IMR-90 (cell line): ENCODE data around the gene TMPRSS9. TPM values are rescaled to one million over a fixed set of nuclear protein-coding genes. Genes with fewer than 3 reads are reported as not detected.
A peak's percentile ranks its signal among the peaks of the same experiment; 100 is the strongest.

Source experiments
- ATAC-seq: fragments of 200-7000 bp; cut with Tn5 transposase; 2 replicates; pipeline ENCODE4 v1.9.1; 2020; ENCODE audit warnings: low read depth, mild to moderate bottlenecking, moderate library complexity
- BruUV-seq: library from RNA; stranded (reverse); fragments of 400-500 nt; replicated peaks from 2 replicates; lab custom pipeline; 2021; lab: Mats Ljungman, UMichigan
- CTCF ChIA-PET: fragments of 300-600 bp; formaldehyde crosslinking; extraction: SDS; loops from one replicate; lab custom pipeline; 2021; ENCODE audit warnings: antibody characterized with exemption; lab: Yijun Ruan, JAX
- POLR2A ChIA-PET: fragments of 300-600 bp; sonication (Branson Sonifier 250); formaldehyde crosslinking; loops from one replicate; lab custom pipeline; 2022; ENCODE audit warnings: antibody characterized with exemption; ENCODE audit not compliant: unreplicated experiment; lab: Charles Lee
- DNase-seq: peaks from one replicate; pipeline ENCODE4 v3.0.0; 2013
- H2AFZ ChIP-seq: replicated peaks from 2 replicates; pipeline ENCODE3; 2013; ENCODE audit warnings: low read length, mild to moderate bottlenecking; ENCODE audit not compliant: poor library complexity
- H2AK5ac ChIP-seq: 2 replicates; pipeline ENCODE4 v1.6.1; 2013; ENCODE audit warnings: low read depth, low read length, inconsistent platforms
- H2AK9ac ChIP-seq: replicated peaks from 2 replicates; pipeline ENCODE3; 2013; ENCODE audit warnings: mild to moderate bottlenecking, low read depth, low read length, moderate library complexity; ENCODE audit not compliant: poor library complexity
- H2BK120ac ChIP-seq: 2 replicates; pipeline ENCODE4 v1.6.1; 2013; ENCODE audit warnings: low read depth, low read length, inconsistent platforms
- H2BK15ac ChIP-seq: 3 replicates; pipeline ENCODE4 v1.6.1; 2013; ENCODE audit warnings: low read depth, low read length, inconsistent platforms
- H2BK20ac ChIP-seq: 2 replicates; pipeline ENCODE4 v1.6.1; 2013; ENCODE audit warnings: low read depth, mild to moderate bottlenecking, inconsistent platforms, low read length, moderate library complexity
- H2BK5ac ChIP-seq: 2 replicates; pipeline ENCODE4 v1.6.1; 2013; ENCODE audit warnings: mild to moderate bottlenecking, low read depth, low read length, inconsistent platforms; ENCODE audit not compliant: poor library complexity, severe bottlenecking
- H3K14ac ChIP-seq: replicated peaks from 2 replicates; pipeline ENCODE4 v1.6.1; 2013; ENCODE audit warnings: low read depth, low read length, inconsistent platforms
- H3K18ac ChIP-seq: 2 replicates; pipeline ENCODE4 v1.6.1; 2013; ENCODE audit warnings: low read depth, low read length, control low read depth
- H3K23ac ChIP-seq: 2 replicates; pipeline ENCODE4 v1.6.1; 2013; ENCODE audit warnings: low read depth, low read length, inconsistent platforms
- H3K27ac ChIP-seq: 2 replicates; pipeline ENCODE4 v1.5.1; 2013; ENCODE audit warnings: mild to moderate bottlenecking, control low read depth, low read length; ENCODE audit not compliant: insufficient read depth
- H3K27me3 ChIP-seq: 2 replicates; pipeline ENCODE4 v1.6.1; 2013; ENCODE audit warnings: low read length; ENCODE audit not compliant: control insufficient read depth, insufficient read depth
- H3K36me3 ChIP-seq: 2 replicates; pipeline ENCODE4 v1.6.1; 2013; ENCODE audit warnings: low read length, mixed read lengths; ENCODE audit not compliant: control insufficient read depth, insufficient read depth
- H3K4ac ChIP-seq: 2 replicates; pipeline ENCODE4 v1.6.1; 2013; ENCODE audit warnings: low read depth, low read length, inconsistent platforms
- H3K4me1 ChIP-seq: 2 replicates; pipeline ENCODE4 v1.6.1; 2013; ENCODE audit warnings: low read length, mixed read lengths; ENCODE audit not compliant: control insufficient read depth, insufficient read depth
- H3K4me2 ChIP-seq: 2 replicates; pipeline ENCODE4 v1.6.1; 2013; ENCODE audit warnings: low read depth, mild to moderate bottlenecking, control low read depth, low read length, moderate library complexity
- H3K4me3 ChIP-seq: 2 replicates; pipeline ENCODE4 v1.5.1; 2013; ENCODE audit warnings: low read depth, mild to moderate bottlenecking, control low read depth, low read length, moderate library complexity; ENCODE audit not compliant: insufficient read depth
- H3K56ac ChIP-seq: 2 replicates; pipeline ENCODE4 v1.6.1; 2013; ENCODE audit warnings: low read length, inconsistent platforms; ENCODE audit not compliant: insufficient read depth; ENCODE audit errors: extremely low read depth
- H3K79me1 ChIP-seq, 2 experiments: 2 replicates each; pipeline ENCODE4 v1.6.1; 2013; ENCODE audit warnings: low read length in 2 of 2, inconsistent platforms in 1 of 2, low read depth in 1 of 2
- H3K9ac ChIP-seq: 2 replicates; pipeline ENCODE4 v1.6.1; 2013; ENCODE audit warnings: low read depth, low read length, control low read depth
- H3K9me1 ChIP-seq: 2 replicates; pipeline ENCODE4 v1.6.1; 2013; ENCODE audit warnings: low read length, inconsistent platforms; ENCODE audit not compliant: insufficient read depth
- H3K9me3 ChIP-seq: 2 replicates; pipeline ENCODE4 v1.6.1; 2013; ENCODE audit warnings: low read length; ENCODE audit not compliant: control insufficient read depth, insufficient read depth
- H4K20me1 ChIP-seq: 2 replicates; pipeline ENCODE4 v1.6.1; 2013; ENCODE audit warnings: low read length, inconsistent platforms; ENCODE audit not compliant: insufficient read depth
- H4K5ac ChIP-seq: 2 replicates; pipeline ENCODE4 v1.6.1; 2013; ENCODE audit warnings: mild to moderate bottlenecking, low read depth, low read length, control low read depth
- H4K8ac ChIP-seq, 2 experiments: 2 replicates each; pipeline ENCODE4 v1.6.1; 2013; ENCODE audit warnings: low read depth in 2 of 2, low read length in 2 of 2, control low read depth in 1 of 2, inconsistent platforms in 1 of 2
- H4K91ac ChIP-seq: 2 replicates; pipeline ENCODE4 v1.6.1; 2013; ENCODE audit warnings: low read depth, low read length, inconsistent platforms; ENCODE audit not compliant: insufficient read depth
- BHLHE40 ChIP-seq: fragments of 150-350 bp; IDR thresholded peaks from 2 replicates; pipeline ENCODE4 v1.6.1; 2016; ENCODE audit warnings: mild to moderate bottlenecking, low read depth, low read length
- CHD1 ChIP-seq: IDR thresholded peaks from 2 replicates; pipeline ENCODE4 v1.6.1; 2012; ENCODE audit warnings: low read depth, low read length, improper control_type of control experiment
- FOS ChIP-seq: fragments of 150-350 bp; IDR thresholded peaks from 2 replicates; pipeline ENCODE4 v1.6.1; 2016; ENCODE audit warnings: low read depth, low read length
- MAFK ChIP-seq: IDR thresholded peaks from 2 replicates; pipeline ENCODE4 v1.6.1; 2012; ENCODE audit warnings: low read depth, low read length, improper control_type of control experiment
- MXI1 ChIP-seq: IDR thresholded peaks from 2 replicates; pipeline ENCODE4 v1.6.1; 2012; ENCODE audit warnings: low read depth, mild to moderate bottlenecking, low read length, moderate library complexity, borderline replicate concordance
- NFE2L2 ChIP-seq: fragments of 150-350 bp; IDR thresholded peaks from 2 replicates; pipeline ENCODE4 v1.6.1; 2016; ENCODE audit warnings: low read depth, mild to moderate bottlenecking, low read length
- POLR2A ChIP-seq: IDR thresholded peaks from 2 replicates; pipeline ENCODE4 v1.6.1; 2012; ENCODE audit warnings: mild to moderate bottlenecking, low read depth, low read length
- RAD21 ChIP-seq: IDR thresholded peaks from 2 replicates; pipeline ENCODE4 v1.6.1; 2012; ENCODE audit warnings: low read length, improper control_type of control experiment
- RFX5 ChIP-seq: IDR thresholded peaks from 2 replicates; pipeline ENCODE4 v1.8.0; 2012; ENCODE audit warnings: low read depth, mild to moderate bottlenecking, low read length, moderate library complexity
- WGBS, 2 experiments: methylation state at CpG; one replicate each; pipeline versions ENCODE4 v1.1.5 to v1.1.7; 2013; ENCODE audit warnings: missing lambda C conversion rate in 2 of 2; ENCODE audit not compliant: insufficient read length in 1 of 2; ENCODE audit errors: extremely low coverage in 2 of 2; 5-methylcytosine and 5-hydroxymethylcytosine counted together
- dilution Hi-C: fragments of 300-500 bp; cut with HindIII; formaldehyde crosslinking; loops from one replicate; pipeline ENCODE4 v1.14.3; 2018; ENCODE audit warnings: low sequenced_read_pairs; ENCODE audit not compliant: unreplicated experiment
- in situ Hi-C: fragments of 300-500 bp; cut with MboI; formaldehyde crosslinking; loops from 3 replicates; pipeline ENCODE4 v1.14.3; 2019; ENCODE audit warnings: low sequenced_read_pairs, inconsistent platforms, mixed read lengths
- intact Hi-C: fragments of 100-400 bp; cut with micrococcal nuclease; formaldehyde crosslinking; loops from 2 replicates; pipeline ENCODE4 v1.10.0; 2022
- polyA plus RNA-seq, 3 experiments: library from polyadenylated mRNA; depleted of rRNA; stranded (reverse); fragments of >200 nt; gene quantifications; 2 replicates each; pipeline ENCODE4 v1.2.3, GENCODE V29; 2012; ENCODE audit warnings: low replicate concordance in 1 of 3
- total RNA-seq: library from RNA; depleted of rRNA; stranded (reverse); fragments of >200 nt; gene quantifications from 2 replicates; pipeline ENCODE4 v1.2.3, GENCODE V29; 2012
- TF ChIP-seq, protein P1 (sequence below): fragments of 150-350 bp; IDR thresholded peaks from 2 replicates; pipeline ENCODE4 v1.6.1; 2016; ENCODE audit warnings: low read depth, mild to moderate bottlenecking, low read length, moderate library complexity, borderline replicate concordance

The TMPRSS9 gene
- total and polyA plus RNA-seq, 2 of the 4 experiments (the other 2 are of a cell fraction), result not detected

GRCh38 chr19:2398735-2399305 lies 38.8 kb downstream of the TMPRSS9 start:
- Histone ChIP-seq H3K9me3 (no peaks in the 10 kb centered on the region), H3K27ac (no peak overlapping the region), H3K18ac (no peak overlapping the region), H3K4ac (no peak overlapping the region), H2AK9ac (no peak overlapping the region), H3K4me1 (no peaks in the 10 kb centered on the region), H3K4me2 (no peak overlapping the region), H3K9me1 (no peaks in the 10 kb centered on the region), H3K79me1 (no peaks in the 10 kb centered on the region), H3K9ac (no peak overlapping the region), H2AK5ac (no peak overlapping the region), H3K4me3 (no peak overlapping the region), H2BK5ac (no peak overlapping the region), H2BK120ac (no peak overlapping the region), H4K5ac (no peak overlapping the region), H2AFZ (peak overlapping the region; percentile 12), H3K14ac (no peak overlapping the region), H3K36me3 (no peaks in the 10 kb centered on the region), H4K91ac (no peak overlapping the region), H3K23ac (no peak overlapping the region), H4K20me1 (no peaks in the 10 kb centered on the region), H3K27me3 (no peaks in the 10 kb centered on the region), H2BK15ac (no peak overlapping the region), H2BK20ac (no peak overlapping the region), H3K56ac (no peak overlapping the region), H4K8ac (no peak overlapping the region)
- CTCF ChIA-PET, result interaction anchor here (1.1 kb wide), 1 partner anchor 8 kb away, joined by 4 read pairs; no protein-coding TSS in a partner anchor
- intact Hi-C loops, result no loop called here
- dilution Hi-C loops, result no loop called here
- POLR2A ChIA-PET, result no interaction called here
- in situ Hi-C loops, result loop anchor here (10.0 kb wide), 1 partner anchor 244 kb away; the partner anchor contains the start of gene AP3D1
- DNase-seq (no peak), ATAC-seq (no peak)
- no CpG with 5 or more reads among the region's 14 CpGs for WGBS, 2 experiments
- no peak for TF ChIP-seq RFX5
- TF ChIP-seq MAFK, result no peak
- TF ChIP-seq RAD21, result no peak
- no peak for TF ChIP-seq BHLHE40
- no peak for TF ChIP-seq NFE2L2
- TF ChIP-seq CHD1, result no peak
- TF ChIP-seq, protein P1, sequence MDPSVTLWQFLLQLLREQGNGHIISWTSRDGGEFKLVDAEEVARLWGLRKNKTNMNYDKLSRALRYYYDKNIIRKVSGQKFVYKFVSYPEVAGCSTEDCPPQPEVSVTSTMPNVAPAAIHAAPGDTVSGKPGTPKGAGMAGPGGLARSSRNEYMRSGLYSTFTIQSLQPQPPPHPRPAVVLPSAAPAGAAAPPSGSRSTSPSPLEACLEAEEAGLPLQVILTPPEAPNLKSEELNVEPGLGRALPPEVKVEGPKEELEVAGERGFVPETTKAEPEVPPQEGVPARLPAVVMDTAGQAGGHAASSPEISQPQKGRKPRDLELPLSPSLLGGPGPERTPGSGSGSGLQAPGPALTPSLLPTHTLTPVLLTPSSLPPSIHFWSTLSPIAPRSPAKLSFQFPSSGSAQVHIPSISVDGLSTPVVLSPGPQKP, result no peak
- TF ChIP-seq MXI1, result no peak
- TF ChIP-seq FOS, result no peak
- no peak for TF ChIP-seq POLR2A
- no TSS peak for BruUV-seq
